ENCODE results near the gene LIPT2. TPM values are rescaled to one million over a fixed set of nuclear protein-coding genes. Genes with fewer than 3 reads are reported as not detected.

The LIPT2 gene
- total and polyA plus RNA-seq, 2 donors (not counting 3 experiments of a cell fraction or from before 2014, with no cell fraction given): 1.7 to 4.1 TPM

DNA sequence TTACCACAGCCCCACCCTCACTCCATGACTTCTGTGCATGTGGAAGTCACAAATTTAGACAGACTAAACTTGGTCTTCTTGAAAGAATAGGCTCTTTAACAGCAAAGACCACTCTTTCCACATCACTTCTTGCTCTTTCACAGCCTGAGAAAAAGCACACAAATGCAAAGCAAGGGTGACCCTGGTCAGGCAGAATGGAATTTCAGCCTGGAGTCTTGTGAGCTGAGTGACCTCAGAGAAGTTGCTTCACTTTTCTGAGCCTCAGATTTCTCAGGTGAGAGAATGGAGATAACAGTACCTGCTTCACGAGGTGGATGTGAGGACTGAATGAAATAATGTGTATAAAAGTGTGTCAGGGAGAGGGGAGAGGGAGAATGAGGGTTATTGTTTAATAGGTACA, 26.8 kb upstream of the LIPT2 start:
- dilution Hi-C loops (cut with MboI; ENCODE audit: extremely low pct_ligation_motif_present, low sequenced_read_pairs): no loop called here
- Histone ChIP-seq H3K36me3 (ENCODE audit: control insufficient read depth in 2 of 2, extremely low read depth in 1 of 2, insufficient read depth in 2 of 2, low read length in 2 of 2) (no peaks in the 10 kb centered on the region), H3K4me1 (ENCODE audit: control insufficient read depth, extremely low read depth, insufficient read depth, low read length) (peaks cover 10% of the 10 kb centered on the region), H3K4me2 (ENCODE audit: insufficient read depth, low read length) (no peak overlapping the region), H3K4me3 (replicated peaks in 1 of 3; ENCODE audit: insufficient read depth in 1 of 3, low read depth in 1 of 3, low read length in 3 of 3) (no peak overlapping the region), H3K27me3 (ENCODE audit: control insufficient read depth in 2 of 2, insufficient read depth in 2 of 2, low read length in 2 of 2) (peaks cover 6 to 14% of the 10 kb centered on the region in 2 experiments), H3K9ac (replicated peaks; ENCODE audit: extremely low read depth, insufficient read depth, low read length) (no peak overlapping the region), H3K9me1 (replicated peaks; ENCODE audit: control insufficient read depth, extremely low read depth, insufficient read depth, low read length) (no peaks in the 10 kb centered on the region), H3K9me3 (replicated peaks; ENCODE audit: control insufficient read depth, insufficient read depth, low read length) (no peaks in the 10 kb centered on the region), H3K79me2 (ENCODE audit: control insufficient read depth, insufficient read depth, low read length) (no peaks in the 10 kb centered on the region), H4K20me1 (replicated peaks; ENCODE audit: control insufficient read depth, extremely low read depth, insufficient read depth, low read length) (no peaks in the 10 kb centered on the region), H2AFZ (ENCODE audit: low read depth, low read length) (no peak overlapping the region), H3K27ac (ENCODE audit: insufficient read depth, low read depth, low read length) (no peak overlapping the region)
- POLR2A ChIA-PET: no interaction called here
- CTCF ChIA-PET: no interaction called here
- DNase-seq (ENCODE audit: low read depth, low spot score) (no peak), FAIRE-seq (no peak)
- TF ChIP-seq FOS (IDR thresholded peaks at IDR 0.05; ENCODE audit: borderline replicate concordance, insufficient read depth, low read length): no peak
- no peak for TF ChIP-seq POLR2A (IDR thresholded peaks at IDR 0.05; ENCODE audit: low read depth, low read length)
- TF ChIP-seq, protein P1, sequence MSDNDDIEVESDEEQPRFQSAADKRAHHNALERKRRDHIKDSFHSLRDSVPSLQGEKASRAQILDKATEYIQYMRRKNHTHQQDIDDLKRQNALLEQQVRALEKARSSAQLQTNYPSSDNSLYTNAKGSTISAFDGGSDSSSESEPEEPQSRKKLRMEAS (IDR thresholded peaks at IDR 0.05; ENCODE audit: insufficient read depth, insufficient read length): no peak
- TF ChIP-seq, protein P2, sequence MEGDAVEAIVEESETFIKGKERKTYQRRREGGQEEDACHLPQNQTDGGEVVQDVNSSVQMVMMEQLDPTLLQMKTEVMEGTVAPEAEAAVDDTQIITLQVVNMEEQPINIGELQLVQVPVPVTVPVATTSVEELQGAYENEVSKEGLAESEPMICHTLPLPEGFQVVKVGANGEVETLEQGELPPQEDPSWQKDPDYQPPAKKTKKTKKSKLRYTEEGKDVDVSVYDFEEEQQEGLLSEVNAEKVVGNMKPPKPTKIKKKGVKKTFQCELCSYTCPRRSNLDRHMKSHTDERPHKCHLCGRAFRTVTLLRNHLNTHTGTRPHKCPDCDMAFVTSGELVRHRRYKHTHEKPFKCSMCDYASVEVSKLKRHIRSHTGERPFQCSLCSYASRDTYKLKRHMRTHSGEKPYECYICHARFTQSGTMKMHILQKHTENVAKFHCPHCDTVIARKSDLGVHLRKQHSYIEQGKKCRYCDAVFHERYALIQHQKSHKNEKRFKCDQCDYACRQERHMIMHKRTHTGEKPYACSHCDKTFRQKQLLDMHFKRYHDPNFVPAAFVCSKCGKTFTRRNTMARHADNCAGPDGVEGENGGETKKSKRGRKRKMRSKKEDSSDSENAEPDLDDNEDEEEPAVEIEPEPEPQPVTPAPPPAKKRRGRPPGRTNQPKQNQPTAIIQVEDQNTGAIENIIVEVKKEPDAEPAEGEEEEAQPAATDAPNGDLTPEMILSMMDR (IDR thresholded peaks at IDR 0.05; ENCODE audit: extremely low read depth in 1 of 2, insufficient read depth in 1 of 2, low read depth in 1 of 2, low read length in 2 of 2): no peak
- TF ChIP-seq POLR2AphosphoS5 (IDR thresholded peaks at IDR 0.05; ENCODE audit: insufficient read depth, low read depth, low read length): no peak
- TF ChIP-seq GATA2 (IDR thresholded peaks at IDR 0.05; ENCODE audit: insufficient read depth, insufficient read length, low read depth, low read length): no peak
- TF ChIP-seq JUN (IDR thresholded peaks at IDR 0.05; ENCODE audit: borderline replicate concordance, insufficient read depth, insufficient read length, low read depth): no peak
- no peak for TF ChIP-seq MYC (IDR thresholded peaks at IDR 0.05; ENCODE audit: low read depth, low read length)
- no peak for TF ChIP-seq EZH2 (IDR thresholded peaks at IDR 0.05; ENCODE audit: borderline replicate concordance, low read depth, low read length, severe bottlenecking)
- intact Hi-C loops (cut with micrococcal nuclease): no loop called here
- no TSS peak for BruUV-seq (replicated peaks)
